A549 (cell line): ENCODE results near the gene TOE1.

Source experiments
- CTCF ChIP-seq: fragments of >200 bp; sonication (Bioruptor Twin); formaldehyde crosslinking; IDR thresholded peaks from 3 replicates; pipeline ENCODE4 v1.5.1; 2016
- ELK1 ChIP-seq: fragments of 150-350 bp; IDR thresholded peaks from 2 replicates; pipeline ENCODE4 v1.6.1; 2014; ENCODE audit warnings: low read depth, mild to moderate bottlenecking, low read length
- HEYL ChIP-seq: fragments of 250-450 bp; sonication (Bioruptor Pico); IDR thresholded peaks from 2 replicates; pipeline ENCODE4 v1.8.0; 2021; ENCODE audit warnings: mild to moderate bottlenecking, moderate library complexity
- HOXB5 ChIP-seq: fragments of 250-450 bp; sonication (Bioruptor Pico); IDR thresholded peaks from 2 replicates; pipeline ENCODE4 v1.5.0; 2020; ENCODE audit warnings: mild to moderate bottlenecking, moderate library complexity
- JUNB ChIP-seq: fragments of >200 bp; sonication (Bioruptor Twin); formaldehyde crosslinking; IDR thresholded peaks from 2 replicates; pipeline ENCODE4 v1.6.1; 2016
- POLR2A ChIP-seq: IDR thresholded peaks from 2 replicates; pipeline ENCODE4 v1.6.1; 2012; ENCODE audit warnings: mild to moderate bottlenecking, low read length
- RAD21 ChIP-seq, 2 experiments: fragments of >200 bp in 1 of 2; sonication (Bioruptor Twin) in 1 of 2; formaldehyde crosslinking in 1 of 2; IDR thresholded peaks in 1 of 2; conservative IDR thresholded peaks in 1 of 2; 2 replicates in 1 of 2; 3 replicates in 1 of 2; pipeline ENCODE4 v1.6.1; 2012 to 2018; ENCODE audit warnings: inconsistent platforms in 1 of 2
- SMC3 ChIP-seq: fragments of >200 bp; sonication (Bioruptor Twin); formaldehyde crosslinking; IDR thresholded peaks from 3 replicates; pipeline ENCODE4 v1.6.1; 2018; ENCODE audit warnings: inconsistent platforms

- TF ChIP-seq SMC3 (no peak), POLR2A (no peak), CTCF (no peak), RAD21 (conservative IDR thresholded peaks at IDR 0.05 in 1 of 2, IDR thresholded peaks at IDR 0.05 in 1 of 2) (no peak), HEYL (no peak), JUNB (no peak), HOXB5 (CRISPR knock-in tag) (no peak), ELK1 (no peak)
Observed at GRCh38 chr1:45304311-45305081, 35.5 kb upstream of the TOE1 start.
